ENCODE measurements around the gene CD3D.

The CD3D gene

DNA sequence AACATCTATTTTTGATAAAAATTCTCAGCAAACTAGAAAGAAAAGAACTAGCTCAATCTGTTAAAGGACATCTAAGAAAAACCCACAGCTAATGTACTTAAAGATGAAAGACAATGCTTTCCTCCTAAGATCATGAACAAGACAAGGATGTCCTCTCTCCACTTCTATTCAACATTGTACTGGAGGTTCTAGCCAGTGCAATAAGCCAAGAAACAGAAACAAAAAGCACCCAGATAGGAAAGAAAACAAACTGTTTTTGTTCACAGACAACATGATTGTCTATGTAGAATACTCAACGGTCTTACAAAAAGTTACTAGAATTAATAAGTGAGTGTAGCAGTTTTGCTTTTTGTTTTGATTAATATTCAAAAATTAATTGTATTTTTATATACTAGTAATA is 7.8 kb downstream of the CD3D start:
- no peak for TF ChIP-seq TAF1 (IDR thresholded peaks at IDR 0.05; ENCODE audit: borderline replicate concordance, low read depth, low read length)
- TF ChIP-seq POLR2AphosphoS5 (IDR thresholded peaks at IDR 0.05; ENCODE audit: low read depth, low read length) = no peak
- DNase-seq (ENCODE audit: insufficient read length) (no peak), FAIRE-seq (no peak)

- DNase-seq (ENCODE audit: insufficient read length) (no peak), FAIRE-seq (no peak)
- TF ChIP-seq POLR2A (IDR thresholded peaks at IDR 0.05; ENCODE audit: low read depth, low read length) = no peak
- TF ChIP-seq POLR2AphosphoS5 (IDR thresholded peaks at IDR 0.05; ENCODE audit: low read depth, low read length) = no peak
- no peak for TF ChIP-seq TAF1 (IDR thresholded peaks at IDR 0.05; ENCODE audit: borderline replicate concordance, low read depth, low read length)
These were observed 13.8 kb downstream of the CD3D start for GRCh38 chr11:118328745-118329144.

DNA sequence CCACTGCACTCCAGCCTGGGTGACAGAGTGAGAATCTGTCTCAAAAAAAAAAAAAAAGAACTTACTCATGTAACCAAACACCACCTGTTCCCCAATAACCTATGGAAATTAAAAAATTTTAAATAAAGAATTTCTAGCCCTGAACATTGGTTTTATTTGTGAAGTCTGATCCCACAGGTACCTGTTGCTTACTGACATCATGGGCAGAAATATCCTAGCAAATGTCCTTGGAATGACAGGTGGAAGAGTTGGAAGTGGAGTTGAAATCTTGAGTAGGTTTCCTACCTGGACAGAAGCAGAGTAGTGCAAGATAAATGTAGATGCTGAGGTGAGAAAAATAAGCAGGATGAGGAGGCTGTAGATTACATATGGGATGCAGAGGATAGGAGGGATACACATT is 17.2 kb downstream of the CD3D start:
- TF ChIP-seq POLR2A (IDR thresholded peaks at IDR 0.05; ENCODE audit: low read depth, low read length) (no peak), TAF1 (IDR thresholded peaks at IDR 0.05; ENCODE audit: borderline replicate concordance, low read depth, low read length) (no peak), POLR2AphosphoS5 (IDR thresholded peaks at IDR 0.05; ENCODE audit: low read depth, low read length) (no peak)
- FAIRE-seq = no peak
- no peak for DNase-seq (ENCODE audit: insufficient read length)

DNA sequence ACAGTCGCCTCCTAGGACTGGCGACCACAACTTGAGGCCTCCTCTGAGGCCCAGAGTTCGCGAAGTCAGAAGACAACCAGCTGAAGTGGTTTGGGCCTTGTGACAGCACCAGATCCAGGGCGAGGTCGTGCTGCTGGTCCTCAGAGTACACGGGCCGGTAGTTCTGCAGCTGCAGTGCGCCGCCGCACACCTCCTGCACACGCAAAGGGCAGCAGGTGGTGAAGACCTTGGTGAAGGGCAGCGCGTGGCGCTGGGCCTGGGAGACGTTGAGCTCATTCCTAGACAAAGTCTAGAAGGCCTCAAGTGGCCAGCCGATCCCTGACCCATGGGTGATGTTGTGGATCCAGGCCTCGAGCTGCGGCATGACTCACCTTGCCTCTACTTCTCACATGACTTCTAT is 19.8 kb downstream of the CD3D start:
- FAIRE-seq (no peak), DNase-seq (ENCODE audit: insufficient read length) (no peak)
- TF ChIP-seq POLR2A (IDR thresholded peaks at IDR 0.05; ENCODE audit: low read depth, low read length) (no peak), TAF1 (IDR thresholded peaks at IDR 0.05; ENCODE audit: borderline replicate concordance, low read depth, low read length) (no peak), POLR2AphosphoS5 (IDR thresholded peaks at IDR 0.05; ENCODE audit: low read depth, low read length) (no peak)

- DNase-seq (ENCODE audit: insufficient read length) = no peak
- TF ChIP-seq TAF1 (IDR thresholded peaks at IDR 0.05; ENCODE audit: borderline replicate concordance, low read depth, low read length) (no peak), POLR2AphosphoS5 (IDR thresholded peaks at IDR 0.05; ENCODE audit: low read depth, low read length) (no peak), POLR2A (IDR thresholded peaks at IDR 0.05; ENCODE audit: low read depth, low read length) (no peak)
These were observed 21.0 kb downstream of the CD3D start for GRCh38 chr11:118321386-118322082.

GRCh38 chr11:118320515-118320914 is 22.0 kb downstream of the CD3D start:
- FAIRE-seq (no peak), DNase-seq (ENCODE audit: insufficient read length) (no peak)
- no peak for TF ChIP-seq POLR2A (IDR thresholded peaks at IDR 0.05; ENCODE audit: low read depth, low read length)
- no peak for TF ChIP-seq TAF1 (IDR thresholded peaks at IDR 0.05; ENCODE audit: borderline replicate concordance, low read depth, low read length)
- no peak for TF ChIP-seq POLR2AphosphoS5 (IDR thresholded peaks at IDR 0.05; ENCODE audit: low read depth, low read length)

More at GRCh38 chr11:118321386-118322082, 21.0 kb downstream of the CD3D start:
- FAIRE-seq = no peak

GRCh38 chr11:118319337-118319707 is 23.2 kb downstream of the CD3D start:
- no peak for DNase-seq (ENCODE audit: insufficient read length)
- no peak for FAIRE-seq
- TF ChIP-seq POLR2A (IDR thresholded peaks at IDR 0.05; ENCODE audit: low read depth, low read length) = no peak
- TF ChIP-seq POLR2AphosphoS5 (IDR thresholded peaks at IDR 0.05; ENCODE audit: low read depth, low read length) = no peak
- TF ChIP-seq TAF1 (IDR thresholded peaks at IDR 0.05; ENCODE audit: borderline replicate concordance, low read depth, low read length) = no peak

GRCh38 chr11:118318581-118319336 is 23.7 kb downstream of the CD3D start:
- FAIRE-seq (no peak), DNase-seq (ENCODE audit: insufficient read length) (no peak)
- TF ChIP-seq TAF1 (IDR thresholded peaks at IDR 0.05; ENCODE audit: borderline replicate concordance, low read depth, low read length) (no peak), POLR2AphosphoS5 (IDR thresholded peaks at IDR 0.05; ENCODE audit: low read depth, low read length) (no peak), POLR2A (IDR thresholded peaks at IDR 0.05; ENCODE audit: low read depth, low read length) (no peak)

DNA sequence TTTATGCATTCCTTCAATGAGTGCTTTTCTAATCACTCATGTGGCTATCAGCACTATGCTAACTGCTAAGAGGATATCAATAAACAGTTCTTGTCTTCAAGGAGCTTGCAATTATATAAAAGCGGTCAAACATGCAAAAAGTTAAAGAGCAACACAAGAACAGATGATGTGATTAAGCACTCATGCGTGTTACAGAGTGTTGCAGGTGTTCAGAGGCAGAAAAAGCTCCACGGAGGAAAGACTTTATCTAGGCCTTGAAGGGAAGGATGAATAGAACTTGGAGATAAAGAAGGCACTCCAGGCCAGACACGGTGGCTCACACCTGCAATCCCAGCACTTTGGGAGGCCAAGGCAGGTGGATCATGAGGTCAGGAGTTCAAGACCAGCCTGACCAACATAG is 24.4 kb downstream of the CD3D start:
- DNase-seq (ENCODE audit: insufficient read length) (no peak), FAIRE-seq (no peak)
- TF ChIP-seq POLR2A (IDR thresholded peaks at IDR 0.05; ENCODE audit: low read depth, low read length) (no peak), POLR2AphosphoS5 (IDR thresholded peaks at IDR 0.05; ENCODE audit: low read depth, low read length) (no peak), TAF1 (IDR thresholded peaks at IDR 0.05; ENCODE audit: borderline replicate concordance, low read depth, low read length) (no peak)

- no peak for DNase-seq (ENCODE audit: insufficient read length)
- FAIRE-seq = no peak
- no peak for TF ChIP-seq TAF1 (IDR thresholded peaks at IDR 0.05; ENCODE audit: borderline replicate concordance, low read depth, low read length)
- TF ChIP-seq POLR2A (IDR thresholded peaks at IDR 0.05; ENCODE audit: low read depth, low read length) = no peak
- TF ChIP-seq POLR2AphosphoS5 (IDR thresholded peaks at IDR 0.05; ENCODE audit: low read depth, low read length) = no peak
These were observed 27.5 kb downstream of the CD3D start for GRCh38 chr11:118314988-118315411.

- DNase-seq (ENCODE audit: insufficient read length) = no peak
- no peak for FAIRE-seq
- TF ChIP-seq POLR2A (IDR thresholded peaks at IDR 0.05; ENCODE audit: low read depth, low read length) (no peak), POLR2AphosphoS5 (IDR thresholded peaks at IDR 0.05; ENCODE audit: low read depth, low read length) (no peak), TAF1 (IDR thresholded peaks at IDR 0.05; ENCODE audit: borderline replicate concordance, low read depth, low read length) (no peak)
These were observed 29.3 kb downstream of the CD3D start for GRCh38 chr11:118313242-118313641.

DNA sequence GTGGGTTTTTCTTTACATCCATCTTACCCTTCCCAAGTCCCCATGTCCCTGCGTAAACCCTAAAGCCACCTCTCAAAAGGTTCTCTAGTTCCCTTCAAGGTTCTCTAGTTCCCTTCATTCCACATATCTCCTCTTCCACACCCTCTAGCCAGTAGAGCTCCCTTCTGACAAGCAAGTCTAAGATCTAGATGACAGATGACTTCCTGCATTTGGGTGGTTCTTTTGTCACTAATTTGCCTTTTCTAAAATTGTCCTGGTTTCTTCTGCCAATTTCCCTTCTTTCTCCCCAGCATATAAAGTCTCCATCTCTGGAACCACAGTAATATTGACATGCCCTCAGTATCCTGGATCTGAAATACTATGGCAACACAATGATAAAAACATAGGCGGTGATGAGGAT is 30.2 kb downstream of the CD3D start:
- no peak for DNase-seq (ENCODE audit: insufficient read length)
- TF ChIP-seq TAF1 (IDR thresholded peaks at IDR 0.05; ENCODE audit: borderline replicate concordance, low read depth, low read length) = no peak
- no peak for TF ChIP-seq POLR2A (IDR thresholded peaks at IDR 0.05; ENCODE audit: low read depth, low read length)
- no peak for TF ChIP-seq POLR2AphosphoS5 (IDR thresholded peaks at IDR 0.05; ENCODE audit: low read depth, low read length)
- FAIRE-seq = no peak
